ENCODE measurements around the gene ZNF578.

GRCh38 chr19:52542984-52543664 lies 89.8 kb downstream of the ZNF578 start:
- TF ChIP-seq CTCF (IDR thresholded peaks at IDR 0.05): no peak
- TF ChIP-seq POLR2A (IDR thresholded peaks at IDR 0.05): no peak

All from thyroid gland (tissue), 4 donors.